Immature natural killer cell (primary cell): ENCODE measurements around the gene FOXO6. TPM values are rescaled to one million over a fixed set of nuclear protein-coding genes. Genes with fewer than 3 reads are reported as not detected.

Experiments used
- DNase-seq, 3 donors: peaks; one replicate each; pipeline ENCODE4 v3.0.0; 2022; ENCODE audit warnings: mixed read lengths in 1 of 3
- H3K27ac Mint-ChIP-seq, 6 donors: one replicate each; pipeline ENCODE4 v1.8.0; 2020; ENCODE audit warnings: mixed read lengths in 6 of 6, mild to moderate bottlenecking in 5 of 6, inconsistent platforms in 4 of 6, moderate library complexity in 3 of 6
- H3K27me3 Mint-ChIP-seq, 3 donors: one replicate each; pipeline ENCODE4 v1.8.0; 2020 to 2021; ENCODE audit warnings: low read depth in 3 of 3, mild to moderate bottlenecking in 3 of 3, mixed read lengths in 3 of 3, moderate library complexity in 3 of 3, inconsistent platforms in 1 of 3
- H3K36me3 Mint-ChIP-seq, 3 donors: one replicate each; pipeline ENCODE4 v1.8.0; 2020; ENCODE audit warnings: mixed read lengths in 3 of 3, inconsistent platforms in 2 of 3, mild to moderate bottlenecking in 2 of 3
- H3K4me1 Mint-ChIP-seq, 2 donors: one replicate each; pipeline ENCODE4 v1.8.0; 2020; ENCODE audit warnings: inconsistent platforms in 2 of 2, mild to moderate bottlenecking in 2 of 2, mixed read lengths in 2 of 2, moderate library complexity in 1 of 2
- H3K4me3 Mint-ChIP-seq, 5 donors: one replicate each; pipeline ENCODE4 v1.8.0; 2020; ENCODE audit warnings: mild to moderate bottlenecking in 5 of 5, mixed read lengths in 5 of 5, inconsistent platforms in 3 of 5, moderate library complexity in 3 of 5
- H3K9me3 Mint-ChIP-seq, 6 donors: one replicate each; pipeline ENCODE4 v1.8.0; 2020; ENCODE audit warnings: mild to moderate bottlenecking in 6 of 6, mixed read lengths in 6 of 6, inconsistent platforms in 4 of 6, moderate library complexity in 3 of 6
- polyA plus RNA-seq, 3 donors: library from polyadenylated mRNA; unstranded; fragments of 300-500 nt; fragmentation: Illumina TruSeq; gene quantifications; one replicate each; pipeline ENCODE4 v1.2.3, GENCODE V29; 2021

The FOXO6 gene
- polyA plus RNA-seq, 3 donors from 2014 or later, result not detected

DNA sequence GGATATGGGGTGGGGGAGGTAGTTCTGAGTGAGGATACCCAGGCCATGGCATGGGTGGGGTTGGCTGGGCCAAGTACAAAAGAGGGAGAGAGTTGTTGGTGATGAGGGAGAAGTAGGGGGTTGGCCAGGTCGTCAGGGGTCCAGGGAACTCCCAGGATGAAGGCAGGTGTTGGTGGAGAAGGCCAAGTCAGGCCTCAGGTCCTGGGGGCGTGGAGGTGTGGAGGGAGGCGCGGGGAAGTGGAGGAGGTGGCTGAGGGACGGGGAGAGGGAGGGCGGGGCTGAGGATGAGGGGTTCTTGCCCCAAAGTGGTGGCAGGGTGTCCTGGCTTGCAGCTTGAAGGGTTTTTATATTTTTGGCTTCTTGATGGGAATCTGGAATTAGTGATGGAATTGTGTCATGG lies 61.1 kb downstream of the FOXO6 start:
- no peak for DNase-seq
- no peaks in the 10 kb centered on the region for H3K36me3 Mint-ChIP-seq
- H3K27ac Mint-ChIP-seq, result no peak overlapping the region
- H3K9me3 Mint-ChIP-seq, result no peaks in the 10 kb centered on the region
- H3K4me1 Mint-ChIP-seq, result no peaks in the 10 kb centered on the region
- H3K4me3 Mint-ChIP-seq, result no peak overlapping the region
- peaks cover 0 to 4% (median 3%) of the 10 kb centered on the region in 3 donors for H3K27me3 Mint-ChIP-seq

DNA sequence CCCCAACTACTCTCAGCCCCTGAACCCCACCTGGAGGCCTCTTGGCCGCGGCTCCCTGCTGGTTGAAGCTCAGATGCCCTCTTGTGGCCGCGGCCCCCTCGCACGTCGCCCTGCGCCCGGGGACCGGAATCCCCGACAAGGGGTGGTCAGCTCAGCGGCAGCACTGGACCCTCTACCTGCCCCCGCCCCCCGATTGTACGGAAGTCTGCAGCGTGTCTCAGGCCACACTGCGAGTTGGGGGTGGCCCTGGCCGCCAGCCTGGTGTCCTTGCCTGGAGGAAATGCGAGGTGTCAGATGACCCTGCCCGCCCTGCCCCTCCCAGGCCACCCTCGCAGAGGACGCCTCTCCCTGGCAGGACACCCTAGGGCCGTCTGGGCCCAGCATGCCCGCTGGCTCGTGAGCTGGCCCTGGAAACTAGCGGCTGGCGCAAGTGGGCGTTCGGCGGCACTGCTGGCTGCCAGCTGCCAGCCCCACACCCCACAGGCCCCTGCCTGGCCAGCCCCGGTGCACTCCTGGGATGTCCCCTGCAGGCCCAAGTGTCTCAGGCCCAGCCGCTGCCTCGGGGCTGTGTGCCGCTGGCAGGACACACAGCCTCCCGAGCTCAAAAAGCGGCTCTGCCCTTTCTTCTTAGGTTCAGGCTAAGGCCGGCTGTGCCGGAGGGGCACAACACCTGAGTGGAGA lies 62.4 kb downstream of the FOXO6 start:
- no peaks in the 10 kb centered on the region for H3K4me1 Mint-ChIP-seq
- DNase-seq, result no peak
- no peaks in the 10 kb centered on the region for H3K9me3 Mint-ChIP-seq
- no peak overlapping the region for H3K4me3 Mint-ChIP-seq
- no peak overlapping the region for H3K27ac Mint-ChIP-seq
- H3K36me3 Mint-ChIP-seq, result no peaks in the 10 kb centered on the region
- H3K27me3 Mint-ChIP-seq, result peaks cover 0 to 4% (median 3%) of the 10 kb centered on the region in 3 donors

DNA sequence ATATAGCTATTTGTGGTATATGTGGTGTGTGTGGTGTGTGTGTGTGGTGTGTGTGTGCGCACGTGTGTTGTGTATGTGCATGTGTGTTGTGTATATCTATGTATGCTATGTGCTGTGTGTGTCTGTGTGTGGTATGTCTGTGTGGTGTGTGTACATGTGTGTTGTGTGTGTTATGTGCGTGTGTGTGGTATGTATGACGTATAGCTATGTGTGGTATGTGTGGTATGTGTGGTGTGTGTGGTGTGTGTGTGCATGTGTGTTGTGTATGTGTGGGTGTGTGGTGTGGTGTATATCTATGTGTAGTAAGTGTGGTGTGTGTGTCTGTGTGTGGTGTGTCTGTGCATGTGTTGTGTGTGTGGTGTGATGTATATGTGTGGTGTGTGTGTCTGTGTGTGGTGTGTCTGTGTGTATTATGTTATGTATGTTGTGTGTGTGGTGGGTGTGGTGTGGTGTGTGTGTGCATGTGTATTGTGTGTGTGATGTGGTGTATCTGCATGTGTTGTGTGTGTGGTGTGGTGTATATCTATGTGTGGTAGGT lies 63.4 kb downstream of the FOXO6 start:
- Mint-ChIP-seq H3K9me3 (no peaks in the 10 kb centered on the region), H3K4me1 (no peaks in the 10 kb centered on the region), H3K27ac (no peak overlapping the region), H3K4me3 (no peak overlapping the region), H3K36me3 (no peaks in the 10 kb centered on the region), H3K27me3 (peaks cover 0 to 4% (median 0%) of the 10 kb centered on the region in 3 donors)
- no peak for DNase-seq

DNA sequence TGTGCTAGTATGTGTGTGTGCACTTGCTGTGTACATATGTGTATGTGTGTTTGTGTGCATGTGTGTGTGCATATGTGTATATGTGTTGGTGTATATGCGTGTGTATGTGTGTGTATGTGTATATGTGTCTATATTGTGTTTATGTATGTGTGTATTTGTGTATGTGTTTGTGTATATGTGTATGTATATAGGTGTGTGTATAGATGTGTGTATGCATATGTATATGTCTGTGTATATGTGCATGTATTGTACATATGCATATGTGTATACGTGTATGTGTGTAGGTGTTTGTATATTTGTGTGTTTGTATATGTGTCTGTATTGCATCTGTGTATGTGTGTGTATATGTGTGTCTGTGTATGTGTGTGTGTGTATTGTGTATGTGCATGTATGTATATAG lies 64.1 kb downstream of the FOXO6 start:
- no peaks in the 10 kb centered on the region for H3K9me3 Mint-ChIP-seq
- peaks cover 0 to 4% (median 0%) of the 10 kb centered on the region in 3 donors for H3K27me3 Mint-ChIP-seq
- H3K4me3 Mint-ChIP-seq, result no peak overlapping the region
- no peak overlapping the region for H3K27ac Mint-ChIP-seq
- no peak for DNase-seq
- H3K4me1 Mint-ChIP-seq, result no peaks in the 10 kb centered on the region
- no peaks in the 10 kb centered on the region for H3K36me3 Mint-ChIP-seq

DNA sequence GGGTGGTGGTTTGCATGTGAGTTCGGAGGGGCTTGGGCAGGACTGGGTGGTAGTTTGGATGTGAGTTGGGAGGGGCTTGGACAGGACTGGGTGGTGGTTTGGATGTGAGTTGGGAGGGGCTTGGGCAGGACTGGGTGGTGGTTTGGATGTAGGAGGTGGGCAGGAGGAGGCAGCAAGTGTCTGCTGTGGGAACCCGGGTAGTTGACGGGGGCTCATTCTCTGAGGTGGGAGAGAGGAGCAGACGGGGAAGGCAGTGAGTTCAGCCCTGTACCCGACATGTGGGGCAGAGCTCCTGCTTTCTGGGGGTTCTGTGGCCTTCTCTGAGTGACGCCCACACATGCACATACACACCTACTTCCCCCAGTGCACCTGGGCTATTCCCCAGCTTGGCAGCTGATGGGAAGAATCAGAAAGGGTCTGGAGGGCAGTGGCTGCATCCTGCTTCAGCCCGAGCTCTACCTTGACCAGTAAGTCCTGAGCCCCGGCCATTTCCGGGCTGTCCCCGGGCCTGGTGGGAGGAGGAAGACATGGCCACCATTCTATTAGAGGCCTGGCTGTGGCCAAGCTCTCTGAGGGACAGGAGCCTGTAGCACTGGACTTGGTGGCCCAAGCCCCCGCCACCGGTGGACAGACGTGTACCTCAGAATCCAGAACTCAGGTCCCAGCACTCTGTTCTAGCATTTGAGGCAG lies 65.1 kb downstream of the FOXO6 start:
- Mint-ChIP-seq H3K4me1 (no peaks in the 10 kb centered on the region), H3K36me3 (no peaks in the 10 kb centered on the region), H3K27ac (no peak overlapping the region), H3K27me3 (peaks cover 0 to 4% (median 0%) of the 10 kb centered on the region in 3 donors), H3K4me3 (no peak overlapping the region), H3K9me3 (no peaks in the 10 kb centered on the region)
- no peak for DNase-seq

DNA sequence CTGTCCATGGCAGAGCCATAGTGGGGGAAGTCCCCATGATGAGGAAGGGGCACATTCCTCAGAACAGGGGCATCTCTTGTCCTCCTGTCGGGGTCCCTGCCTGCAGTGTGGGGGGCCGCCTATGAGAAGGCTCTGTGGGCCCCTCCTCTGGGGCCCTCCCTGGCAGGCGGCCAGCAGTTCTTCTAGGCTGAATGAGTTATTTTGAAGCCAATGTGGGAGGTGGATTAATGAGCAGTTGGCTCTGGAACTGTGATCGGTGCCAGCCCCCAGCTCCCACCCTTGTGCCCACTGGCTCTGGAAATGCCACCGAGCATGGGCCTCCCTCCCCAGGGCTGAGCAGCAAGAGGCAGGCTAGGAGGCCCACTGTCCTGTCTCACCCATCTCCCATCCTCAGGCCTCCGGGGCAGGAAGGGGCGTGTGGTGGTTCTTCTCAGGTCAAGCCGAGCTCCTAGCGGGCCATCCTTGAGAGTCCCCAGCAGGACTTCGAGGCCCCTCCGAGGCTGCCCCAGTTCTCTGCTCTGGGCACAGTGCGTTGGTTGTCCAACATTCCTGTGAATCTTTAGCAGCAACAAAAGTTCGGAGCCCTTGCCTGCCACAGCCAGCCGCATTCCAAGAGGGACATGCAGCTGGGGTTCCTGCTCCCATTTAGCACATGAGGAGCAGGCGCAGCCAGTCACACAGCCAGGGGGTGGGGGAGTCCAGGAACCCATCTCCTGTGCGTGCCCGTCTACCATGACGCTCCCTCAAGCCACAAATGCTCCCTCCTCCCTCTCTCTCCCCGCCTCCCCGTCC lies 66.1 kb downstream of the FOXO6 start:
- no peaks in the 10 kb centered on the region for H3K9me3 Mint-ChIP-seq
- H3K4me1 Mint-ChIP-seq, result no peaks in the 10 kb centered on the region
- H3K27ac Mint-ChIP-seq, result no peak overlapping the region
- DNase-seq, result no peak
- H3K36me3 Mint-ChIP-seq, result no peaks in the 10 kb centered on the region
- no peak overlapping the region for H3K4me3 Mint-ChIP-seq
- peaks cover 0 to 2% (median 1%) of the 10 kb centered on the region in 3 donors for H3K27me3 Mint-ChIP-seq

DNA sequence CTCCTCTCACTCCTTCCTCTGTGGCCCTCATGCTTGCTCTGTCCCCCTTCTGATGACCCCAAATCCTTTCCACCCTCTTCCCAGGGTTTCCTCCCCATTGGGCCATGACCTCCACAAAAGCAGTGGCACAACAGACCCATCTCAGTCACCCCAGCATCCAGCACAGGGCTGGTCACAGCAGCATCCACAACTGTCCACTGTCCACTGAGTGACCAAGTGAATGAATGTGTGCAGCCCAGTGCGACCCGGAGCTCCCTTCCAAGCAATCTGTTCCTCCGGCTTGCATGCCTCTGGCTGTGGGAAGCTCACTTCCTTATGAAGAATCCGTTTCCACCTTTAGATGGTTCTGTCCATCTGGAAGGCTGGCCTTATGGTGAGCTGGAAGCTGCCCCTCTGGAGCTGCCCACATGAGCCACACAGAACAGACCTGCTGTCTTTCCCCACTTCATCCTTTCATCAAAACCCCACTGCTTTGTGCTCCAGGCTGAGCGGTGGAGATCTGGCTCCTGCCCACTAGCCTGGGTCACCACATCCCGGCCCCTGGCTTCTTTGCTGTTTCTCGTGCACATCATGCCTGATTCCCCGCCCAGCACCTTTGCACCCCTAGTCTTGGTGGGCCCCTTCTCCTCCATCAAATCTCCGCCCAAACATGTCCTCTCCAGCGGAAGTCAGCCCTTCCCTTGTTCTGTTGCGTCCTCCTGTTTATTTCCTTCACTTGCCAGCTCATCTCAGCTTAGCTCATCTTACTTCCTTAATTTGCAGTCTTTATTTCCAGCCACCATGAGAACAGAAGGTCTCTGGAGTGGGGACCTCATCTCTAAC lies 66.9 kb downstream of the FOXO6 start:
- no peak overlapping the region for H3K27ac Mint-ChIP-seq
- no peaks in the 10 kb centered on the region for H3K36me3 Mint-ChIP-seq
- peaks cover 0 to 1% (median 0%) of the 10 kb centered on the region in 3 donors for H3K27me3 Mint-ChIP-seq
- no peaks in the 10 kb centered on the region for H3K9me3 Mint-ChIP-seq
- no peak overlapping the region for H3K4me3 Mint-ChIP-seq
- H3K4me1 Mint-ChIP-seq, result no peaks in the 10 kb centered on the region
- DNase-seq, result no peak

DNA sequence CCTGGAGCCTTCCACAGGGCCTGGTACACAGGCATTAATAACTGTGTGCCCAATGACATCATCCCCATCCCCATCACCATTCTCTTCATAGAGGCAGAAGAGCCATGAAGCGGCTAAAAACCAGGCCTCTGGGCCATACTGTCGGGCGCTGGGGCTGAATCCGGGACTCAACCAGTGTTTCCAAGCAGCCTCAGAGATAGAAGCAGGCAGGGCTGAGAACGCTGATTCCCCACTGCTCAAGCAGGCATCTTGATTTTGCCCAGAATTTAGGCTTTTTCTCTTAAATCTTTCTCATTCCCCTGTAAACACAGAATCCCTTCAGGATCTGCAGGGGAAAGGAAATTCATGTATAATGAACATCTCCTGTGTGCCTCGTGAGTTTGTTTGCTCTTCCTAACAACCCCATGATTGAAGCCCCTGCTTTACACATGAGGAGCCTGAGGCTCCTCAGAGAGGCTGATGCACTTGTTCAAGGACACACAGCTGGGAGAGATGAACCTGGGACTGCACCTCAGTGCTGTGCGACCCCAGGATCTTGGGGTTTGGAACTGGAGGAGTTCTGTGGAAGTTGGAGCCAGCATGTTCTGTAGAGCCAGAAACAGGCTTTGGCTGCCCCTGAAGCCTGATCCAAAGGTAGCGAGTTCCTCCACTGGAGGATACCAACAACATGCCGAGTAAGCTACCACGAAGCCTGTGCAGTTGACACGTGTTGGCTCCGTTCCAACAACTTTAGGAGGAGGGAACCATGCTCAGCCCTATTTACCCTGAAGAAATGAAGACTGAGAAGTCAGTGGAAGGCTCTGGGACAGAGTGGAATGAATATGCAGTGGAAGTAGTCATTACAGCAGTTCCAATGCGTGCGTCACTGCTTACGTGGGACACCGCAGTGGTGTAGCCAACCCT lies 67.8 kb downstream of the FOXO6 start:
- Mint-ChIP-seq H3K4me1 (no peaks in the 10 kb centered on the region), H3K27me3 (peaks cover 0 to 1% (median 0%) of the 10 kb centered on the region in 3 donors), H3K36me3 (no peaks in the 10 kb centered on the region), H3K9me3 (no peaks in the 10 kb centered on the region), H3K27ac (no peak overlapping the region), H3K4me3 (no peak overlapping the region)
- DNase-seq, result no peak

DNA sequence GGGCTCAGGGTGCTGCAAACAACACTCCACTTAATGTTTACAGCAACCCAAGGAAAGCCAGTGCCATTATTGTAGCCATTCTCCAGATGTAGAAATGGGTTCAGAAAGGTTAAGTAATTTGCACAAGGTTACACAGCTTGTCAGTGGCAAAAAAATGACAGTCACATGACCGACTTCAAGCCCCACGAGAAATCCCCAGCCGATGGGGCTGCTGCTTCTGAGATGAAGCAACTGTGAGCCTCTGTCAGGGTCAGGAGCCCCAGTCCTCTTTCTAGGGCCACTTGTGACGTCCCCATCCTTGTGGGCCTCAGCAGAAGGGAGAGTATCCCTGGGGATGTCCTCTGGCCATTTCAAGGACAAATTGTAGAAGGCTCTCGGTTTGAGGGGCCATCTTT lies 68.4 kb downstream of the FOXO6 start:
- H3K9me3 Mint-ChIP-seq, result no peaks in the 10 kb centered on the region
- H3K27me3 Mint-ChIP-seq, result peaks cover 0 to 4% (median 1%) of the 10 kb centered on the region in 3 donors
- no peaks in the 10 kb centered on the region for H3K4me1 Mint-ChIP-seq
- DNase-seq, result no peak
- no peak overlapping the region for H3K27ac Mint-ChIP-seq
- H3K4me3 Mint-ChIP-seq, result no peak overlapping the region
- H3K36me3 Mint-ChIP-seq, result no peaks in the 10 kb centered on the region

DNA sequence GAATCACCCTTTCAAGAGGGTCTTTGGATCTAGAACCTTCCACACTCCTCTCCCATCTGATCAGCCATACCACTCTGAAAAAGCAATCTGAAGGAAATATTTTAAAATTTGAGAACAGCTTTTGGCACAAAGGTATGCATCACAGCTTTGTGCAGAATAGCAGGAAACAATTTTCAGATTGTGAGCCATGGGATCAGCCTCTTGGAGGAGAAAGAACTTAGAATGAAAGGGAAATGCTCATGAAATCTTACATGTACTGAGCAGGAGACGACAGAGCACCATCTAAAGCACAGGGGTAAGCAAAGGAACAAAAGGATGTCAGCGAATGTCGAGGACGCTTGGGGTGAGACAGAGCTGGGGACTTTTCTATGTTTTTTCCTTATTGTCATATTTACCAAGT lies 68.8 kb downstream of the FOXO6 start:
- H3K36me3 Mint-ChIP-seq, result no peaks in the 10 kb centered on the region
- H3K27ac Mint-ChIP-seq, result no peak overlapping the region
- H3K27me3 Mint-ChIP-seq, result peaks cover 0 to 8% (median 5%) of the 10 kb centered on the region in 3 donors
- no peaks in the 10 kb centered on the region for H3K9me3 Mint-ChIP-seq
- no peak overlapping the region for H3K4me3 Mint-ChIP-seq
- no peaks in the 10 kb centered on the region for H3K4me1 Mint-ChIP-seq
- no peak for DNase-seq

DNA sequence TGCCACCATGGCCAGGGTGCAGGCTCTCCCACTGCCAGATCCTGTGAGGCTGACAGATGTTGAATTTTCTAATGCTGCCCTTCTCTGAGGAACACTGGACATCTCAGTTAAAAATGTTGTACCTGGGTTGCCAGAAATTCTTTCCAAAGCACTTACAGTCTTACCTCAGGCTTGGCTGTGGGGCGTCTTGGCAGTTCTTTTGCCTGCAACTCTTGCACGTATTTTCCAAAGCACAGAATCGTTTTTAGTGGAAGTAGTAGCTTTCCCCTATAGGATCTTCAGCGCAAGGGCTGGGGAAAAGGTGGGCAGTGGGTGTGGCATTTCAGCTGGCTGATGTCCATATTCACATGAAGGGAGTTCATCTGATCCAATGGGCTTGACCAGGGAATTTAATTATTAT lies 69.3 kb downstream of the FOXO6 start:
- no peak overlapping the region for H3K27ac Mint-ChIP-seq
- H3K4me3 Mint-ChIP-seq, result no peak overlapping the region
- H3K36me3 Mint-ChIP-seq, result no peaks in the 10 kb centered on the region
- peaks cover 0 to 8% (median 7%) of the 10 kb centered on the region in 3 donors for H3K27me3 Mint-ChIP-seq
- no peaks in the 10 kb centered on the region for H3K4me1 Mint-ChIP-seq
- DNase-seq, result no peak
- H3K9me3 Mint-ChIP-seq, result no peaks in the 10 kb centered on the region

DNA sequence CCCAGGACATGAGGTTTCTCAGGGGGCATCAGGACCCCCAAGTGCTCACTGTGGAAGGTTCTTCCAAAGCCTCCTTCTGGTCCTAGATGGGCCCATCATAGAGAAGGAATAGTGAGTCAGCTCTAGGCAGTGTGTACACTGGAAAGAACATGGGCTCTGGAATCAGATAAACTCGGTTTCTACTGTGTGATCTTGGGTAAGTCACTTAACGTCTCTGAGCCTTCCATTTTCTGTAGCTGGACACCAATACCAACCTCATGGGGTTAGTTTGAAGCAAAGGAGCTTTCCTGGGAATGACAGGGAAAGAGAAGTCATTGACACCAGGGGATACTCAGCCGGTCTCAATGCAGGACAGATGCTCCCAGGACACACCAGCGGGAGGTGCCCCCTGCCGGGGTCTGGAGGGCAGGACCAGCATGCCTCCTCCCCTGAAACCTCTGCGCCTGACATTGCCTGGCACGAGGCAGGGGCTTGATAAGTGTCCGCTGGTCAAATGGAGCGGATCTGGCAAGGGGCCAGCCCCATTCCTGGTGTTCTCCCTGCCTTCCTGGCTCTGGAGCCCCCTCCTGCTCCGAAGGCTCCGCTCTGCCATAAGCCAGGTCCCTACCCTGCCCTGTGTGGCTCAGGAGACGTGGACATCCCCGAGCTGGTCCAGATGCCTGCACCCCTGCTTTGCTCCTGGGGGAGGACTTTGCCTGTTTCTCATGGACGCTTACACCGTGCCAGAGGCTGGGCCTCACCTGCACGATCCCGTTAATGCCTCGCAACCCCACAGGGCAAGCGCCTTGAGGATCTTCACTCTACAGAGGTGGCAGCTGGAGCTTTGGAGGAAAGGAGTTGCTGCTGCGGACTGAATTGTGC lies 70.5 kb downstream of the FOXO6 start:
- H3K27me3 Mint-ChIP-seq, result peaks cover 0 to 9% (median 8%) of the 10 kb centered on the region in 3 donors
- H3K27ac Mint-ChIP-seq, result no peak overlapping the region
- H3K36me3 Mint-ChIP-seq, result no peaks in the 10 kb centered on the region
- no peak for DNase-seq
- H3K4me3 Mint-ChIP-seq, result no peak overlapping the region
- H3K9me3 Mint-ChIP-seq, result no peaks in the 10 kb centered on the region
- no peaks in the 10 kb centered on the region for H3K4me1 Mint-ChIP-seq
